ENCODE results near the gene LRMDA. TPM values are rescaled to one million over a fixed set of nuclear protein-coding genes. Genes with fewer than 3 reads are reported as not detected.

Gene LRMDA
- total RNA-seq, 4 donors from 2014 or later = 0.88 to 14.1 (median 5.1) TPM; not detected in 1

- Histone ChIP-seq H3K4me1 (no peaks in the 10 kb centered on the region), H3K4me3 (no peak overlapping the region), H3K27ac (no peak overlapping the region), H3K9me3 (no peaks in the 10 kb centered on the region), H3K27me3 (no peaks in the 10 kb centered on the region), H3K36me3 (no peaks in the 10 kb centered on the region)
- intact Hi-C loops (cut with DNase I) = no loop called here
- WGBS, 2 donors = 69 to 73% methylated on average over 3 to 4 of the region's 5 CpGs
- no peak for DNase-seq
- TF ChIP-seq CTCF (IDR thresholded peaks at IDR 0.05) (no peak), POLR2A (IDR thresholded peaks at IDR 0.05) (no peak)
Observed at GRCh38 chr10:76000550-76000949, 569.1 kb downstream of the LRMDA start.

- no peaks in the 10 kb centered on the region for H3K36me3 ChIP-seq
- TF ChIP-seq CTCF (IDR thresholded peaks at IDR 0.05) (no peak), POLR2A (IDR thresholded peaks at IDR 0.05) (no peak)
- intact Hi-C loops (cut with DNase I) = no loop called here
- H3K27me3 ChIP-seq = no peaks in the 10 kb centered on the region
- no peak overlapping the region for H3K27ac ChIP-seq
- H3K9me3 ChIP-seq = no peaks in the 10 kb centered on the region
- no peak overlapping the region for H3K4me3 ChIP-seq
- no peak for DNase-seq
- WGBS, 2 donors = 73 to 92% methylated on average over 4 of the region's 4 CpGs
- no peaks in the 10 kb centered on the region for H3K4me1 ChIP-seq
Observed at GRCh38 chr10:76001019-76001418, 569.6 kb downstream of the LRMDA start.

GRCh38 chr10:76001461-76001860, 570.0 kb downstream of the LRMDA start:
- H3K9me3 ChIP-seq = no peaks in the 10 kb centered on the region
- H3K27me3 ChIP-seq = no peaks in the 10 kb centered on the region
- no peak overlapping the region for H3K27ac ChIP-seq
- no peak overlapping the region for H3K4me3 ChIP-seq
- intact Hi-C loops (cut with DNase I) = no loop called here
- H3K36me3 ChIP-seq = no peaks in the 10 kb centered on the region
- 82 to 95% methylated on average over 1 of the region's 1 CpG for WGBS, 2 donors
- H3K4me1 ChIP-seq = no peaks in the 10 kb centered on the region
- TF ChIP-seq POLR2A (IDR thresholded peaks at IDR 0.05) (no peak), CTCF (IDR thresholded peaks at IDR 0.05) (no peak)
- DNase-seq = no peak

- H3K27ac ChIP-seq = no peak overlapping the region
- H3K36me3 ChIP-seq = no peaks in the 10 kb centered on the region
- 83 to 93% methylated on average over 2 of the region's 2 CpGs for WGBS, 2 donors
- TF ChIP-seq POLR2A (IDR thresholded peaks at IDR 0.05) = no peak
- no peak for TF ChIP-seq CTCF (IDR thresholded peaks at IDR 0.05)
- H3K27me3 ChIP-seq = no peaks in the 10 kb centered on the region
- no peaks in the 10 kb centered on the region for H3K4me1 ChIP-seq
- no peaks in the 10 kb centered on the region for H3K9me3 ChIP-seq
- DNase-seq = no peak
- no peak overlapping the region for H3K4me3 ChIP-seq
- intact Hi-C loops (cut with DNase I) = no loop called here
Observed at GRCh38 chr10:76002262-76002854, 570.9 kb downstream of the LRMDA start.

- 82 to 87% methylated on average over 14 of the region's 14 CpGs for WGBS, 2 donors
- intact Hi-C loops (cut with DNase I) = no loop called here
- Histone ChIP-seq H3K9me3 (no peaks in the 10 kb centered on the region), H3K4me1 (no peaks in the 10 kb centered on the region), H3K4me3 (no peak overlapping the region), H3K27ac (no peak overlapping the region), H3K27me3 (no peaks in the 10 kb centered on the region), H3K36me3 (no peaks in the 10 kb centered on the region)
- no peak for DNase-seq
- TF ChIP-seq POLR2A (IDR thresholded peaks at IDR 0.05) = no peak
- TF ChIP-seq CTCF (IDR thresholded peaks at IDR 0.05) = no peak
Observed at GRCh38 chr10:76007667-76008181, 576.3 kb downstream of the LRMDA start.
